Activated effector memory CD4-positive, alpha-beta T cell treated with anti-CD3 and anti-CD28 coated beads, Interleukin-2, amount 50 U/mL, for 16 hours (primary cell): ENCODE measurements around the gene CLIC5.

Experiments
- DNase-seq: peaks from one replicate; pipeline ENCODE4 v3.0.0-alpha.2; 2020

CLIC5 gene

DNA sequence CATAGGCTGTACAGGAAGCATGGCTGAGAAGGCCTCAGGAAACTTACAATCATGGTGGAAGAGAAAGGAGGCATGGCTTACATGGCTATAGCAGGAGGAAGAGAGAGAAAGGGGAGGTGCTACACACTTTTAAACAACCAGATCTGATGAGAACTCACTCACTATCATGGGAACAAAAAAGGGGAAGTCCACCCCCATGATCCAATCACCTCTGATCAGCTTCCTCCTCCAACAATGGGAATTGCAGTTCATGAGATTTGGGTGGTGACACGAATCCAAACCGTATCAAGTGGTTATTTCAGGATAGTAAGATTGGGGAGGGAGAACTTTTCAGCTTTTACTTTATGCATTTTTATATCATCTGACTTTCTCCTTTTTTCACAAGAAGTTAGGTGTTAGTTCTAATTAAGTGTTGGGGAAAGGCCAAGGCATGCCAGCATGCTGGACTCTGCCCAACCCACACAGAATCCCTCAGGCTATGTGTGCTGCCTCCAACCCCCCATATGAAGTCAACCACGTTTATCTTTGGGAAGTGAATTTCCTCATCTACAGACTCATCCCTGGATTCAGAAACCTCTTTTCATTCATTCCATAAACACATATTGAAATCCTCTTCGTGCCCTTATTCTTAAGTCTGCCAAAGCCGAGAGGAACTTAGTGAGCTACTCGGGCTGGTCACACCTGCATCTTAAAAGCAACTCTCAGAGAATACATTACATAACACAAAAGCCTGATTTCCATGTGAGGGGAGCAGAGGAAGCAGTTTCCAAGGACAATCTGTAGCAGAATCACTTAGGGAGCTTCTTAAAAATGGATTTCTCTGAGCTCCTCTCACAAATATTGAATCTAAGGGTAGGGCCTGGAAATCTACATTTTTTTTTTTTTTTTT is 16.7 kb upstream of the CLIC5 start:
- DNase-seq, result no peak

DNA sequence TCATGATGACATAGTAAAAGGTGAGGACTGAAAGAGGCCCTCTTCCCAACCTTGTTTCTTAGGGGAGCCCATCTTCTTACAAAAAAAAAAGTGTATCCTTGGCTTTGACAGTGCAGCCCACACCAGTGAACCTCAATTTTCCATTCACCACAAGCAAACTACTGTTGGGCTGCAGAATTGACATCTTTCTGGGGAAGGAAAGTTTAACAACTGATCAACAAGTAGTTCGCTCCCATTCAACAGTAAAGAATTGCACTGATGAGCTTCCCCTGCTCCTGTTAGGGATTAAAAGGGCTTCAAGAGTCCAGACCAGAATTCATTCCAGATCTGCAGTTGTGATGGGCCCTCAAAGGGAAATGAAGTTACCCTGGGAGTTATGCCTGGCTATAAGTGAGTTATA is 13.9 kb upstream of the CLIC5 start:
- no peak for DNase-seq

DNA sequence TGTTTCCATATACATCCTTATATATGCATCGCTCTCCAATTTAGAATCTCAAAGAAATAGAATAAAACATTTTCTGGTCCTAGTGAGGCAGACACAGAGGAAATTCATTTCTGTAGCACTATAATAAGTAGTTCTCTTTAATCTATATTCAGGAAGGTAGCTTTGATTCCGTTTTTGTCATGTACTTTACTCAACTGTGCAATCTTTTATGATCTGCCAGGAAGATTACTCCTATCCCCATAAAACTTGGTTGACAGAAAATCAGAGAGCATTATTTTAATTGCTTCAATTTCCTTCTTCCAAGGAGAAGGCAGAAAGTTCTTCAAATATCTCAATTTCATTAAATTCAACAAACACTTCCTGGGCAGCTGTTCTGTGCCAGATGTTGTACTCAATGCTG is 10.6 kb upstream of the CLIC5 start:
- no peak for DNase-seq

DNA sequence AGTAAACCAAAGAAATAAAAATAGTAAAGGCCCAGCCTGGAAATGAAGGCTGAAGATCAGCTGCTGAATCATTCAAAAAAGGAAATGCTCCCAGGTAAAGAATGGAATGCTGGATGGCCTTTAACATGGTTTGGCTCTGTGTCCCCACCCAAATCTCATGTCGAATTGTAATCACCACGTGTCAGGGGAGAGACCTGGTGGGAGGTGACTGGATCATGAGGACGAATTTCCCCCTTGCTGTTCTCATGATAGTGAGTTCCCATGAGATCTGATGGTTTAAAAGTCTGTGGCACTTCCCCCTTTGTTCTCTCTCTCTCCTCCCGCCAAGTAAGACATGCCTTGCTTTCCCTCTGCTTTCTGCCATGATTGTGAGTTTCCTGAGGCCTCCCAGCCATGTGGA is 9.9 kb upstream of the CLIC5 start:
- no peak for DNase-seq

DNA sequence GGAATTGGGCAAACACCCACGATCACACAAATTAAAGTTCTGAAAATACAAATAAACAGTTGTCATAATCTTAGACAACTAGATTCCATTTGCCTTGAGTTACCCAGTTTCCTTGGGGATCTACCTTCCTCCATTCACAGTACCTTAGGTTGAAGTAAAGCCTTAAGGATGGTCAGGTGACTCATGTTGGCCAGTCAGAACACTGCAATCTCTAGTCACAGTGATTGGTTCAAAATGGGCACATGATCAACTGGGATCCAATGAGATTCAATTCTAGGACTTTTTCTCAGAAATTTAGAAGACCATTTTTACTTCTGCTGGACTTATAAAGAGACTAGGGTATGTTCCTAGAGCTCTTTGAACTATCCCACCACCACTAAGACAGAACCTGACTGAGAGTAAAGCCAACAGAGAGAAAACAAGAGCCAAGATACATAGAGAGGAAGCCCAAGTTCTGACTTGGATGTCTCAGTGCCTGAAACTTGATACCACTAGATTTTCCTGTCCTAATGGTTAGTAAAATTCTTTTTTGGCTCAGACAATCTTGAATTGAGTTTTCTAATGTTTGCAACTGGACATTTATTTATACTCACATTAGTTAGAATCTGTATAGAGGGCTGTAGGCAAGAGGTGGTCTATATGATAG is 8.6 kb upstream of the CLIC5 start:
- DNase-seq, result no peak

DNA sequence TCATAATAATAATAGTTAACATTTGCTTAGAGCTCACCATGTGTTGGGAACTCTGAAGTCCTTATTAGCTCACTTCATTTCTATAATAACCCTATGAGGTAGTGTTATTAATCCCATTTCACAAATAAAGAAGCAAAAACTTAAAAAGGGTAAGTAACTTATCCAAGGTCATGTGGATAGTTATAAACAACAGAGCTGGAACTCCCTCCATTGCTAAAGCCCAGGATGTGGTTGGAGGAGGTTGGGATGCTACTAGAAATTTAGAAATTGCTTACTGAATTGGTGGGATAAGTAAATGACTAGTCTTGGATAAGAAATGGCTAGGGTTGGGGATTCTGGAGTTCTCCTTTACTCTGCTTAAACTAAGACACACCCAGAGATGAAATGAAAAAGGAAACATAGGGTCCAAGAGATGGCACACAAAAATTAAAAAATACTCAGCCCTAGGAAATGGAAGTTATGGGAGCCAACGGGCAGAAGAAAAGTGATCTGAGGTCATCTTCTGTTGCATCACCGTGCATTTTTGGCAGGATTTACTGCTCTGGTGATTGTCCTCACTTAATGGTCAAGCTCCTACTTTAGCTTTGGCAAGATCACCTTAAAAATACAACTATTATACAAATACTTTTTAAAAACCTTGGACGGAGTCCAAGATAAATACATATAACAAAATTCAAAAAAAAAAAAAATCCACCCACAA is 7.7 kb upstream of the CLIC5 start:
- no peak for DNase-seq

DNA sequence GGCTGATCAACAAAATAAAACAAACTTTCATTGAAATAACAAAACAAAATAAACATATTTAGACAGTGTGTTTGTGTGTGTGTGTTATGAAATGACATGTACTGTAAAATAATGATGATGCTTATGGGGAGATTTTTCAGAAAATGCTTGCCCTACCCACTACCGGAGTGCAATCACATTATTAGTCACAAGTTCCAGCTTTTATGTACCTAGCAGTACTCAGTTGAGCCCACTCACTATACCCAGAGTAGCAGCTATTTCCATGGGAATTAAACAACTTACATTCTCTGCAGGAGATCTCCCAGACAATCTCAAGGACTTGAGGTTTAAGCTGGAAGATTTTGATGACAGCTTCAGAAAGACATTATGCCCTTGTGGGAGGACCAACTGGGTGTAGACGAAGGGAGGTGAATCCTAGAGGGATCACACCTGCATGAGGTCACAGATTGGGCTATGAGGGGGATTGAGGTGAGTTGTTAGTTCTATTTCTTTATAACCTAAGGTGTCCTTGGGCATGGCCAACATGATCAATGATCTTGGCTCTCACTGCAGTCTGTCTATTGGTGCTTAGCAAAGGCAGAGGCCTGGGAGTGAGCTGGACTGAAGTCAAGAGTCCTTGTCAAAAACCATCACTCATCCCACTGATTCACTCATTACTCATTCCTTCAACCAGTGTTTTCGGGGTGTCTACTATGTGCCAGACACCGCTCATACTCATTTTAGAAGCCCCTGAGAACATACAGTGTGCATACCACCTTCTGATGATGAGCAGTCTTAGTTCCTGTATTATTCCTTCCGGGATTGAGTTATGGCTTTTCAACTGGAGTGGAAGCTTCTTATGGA is 6.7 kb upstream of the CLIC5 start:
- DNase-seq, result no peak

DNA sequence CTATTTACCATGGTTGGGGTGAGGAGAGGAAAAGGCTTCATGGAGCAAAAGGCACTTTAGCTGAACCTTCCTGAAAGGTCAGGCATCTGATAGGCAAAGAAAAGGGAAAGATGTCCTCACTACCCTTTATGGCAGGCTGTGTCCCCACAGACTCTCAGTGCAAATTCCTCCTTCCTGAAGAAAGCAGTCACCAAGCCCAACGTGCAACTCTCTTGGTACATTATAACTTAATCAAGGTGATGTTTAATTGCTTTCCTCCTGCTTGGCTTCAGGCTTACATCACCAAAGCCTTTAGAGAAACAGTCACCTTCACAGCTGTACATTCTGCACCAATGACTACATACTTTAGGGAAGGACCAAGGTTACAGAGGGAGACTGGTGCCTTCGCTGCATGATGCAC is 2.1 kb upstream of the CLIC5 start:
- no peak for DNase-seq

DNA sequence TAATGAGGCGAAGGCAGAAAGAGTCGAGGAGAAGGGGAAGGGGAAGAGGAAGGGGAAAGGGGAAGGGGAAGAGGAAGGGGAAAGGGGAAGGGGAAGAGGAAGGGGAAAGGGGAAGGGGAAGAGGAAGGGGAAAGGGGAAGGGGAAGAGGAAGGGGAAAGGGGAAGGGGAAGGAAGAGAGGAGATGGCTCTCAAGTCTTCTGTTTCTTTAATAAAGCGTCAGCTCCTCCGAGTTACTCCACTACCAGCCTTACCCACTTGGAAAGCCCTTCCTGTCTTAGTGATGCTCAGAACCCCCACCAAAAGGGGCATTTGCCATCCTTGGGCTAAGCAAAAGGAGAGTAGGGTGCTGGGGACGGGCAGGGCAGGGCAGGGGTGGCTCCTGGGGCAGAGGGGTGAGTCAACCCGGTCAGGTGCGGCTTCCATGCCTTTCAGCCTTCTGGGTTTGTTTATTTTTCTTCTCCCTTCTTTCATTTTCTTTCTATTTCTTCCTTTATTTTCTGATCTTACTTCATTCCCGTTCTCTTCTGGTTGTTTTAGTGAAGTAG is 476 bp upstream of the CLIC5 start:
- DNase-seq, result no peak

DNA sequence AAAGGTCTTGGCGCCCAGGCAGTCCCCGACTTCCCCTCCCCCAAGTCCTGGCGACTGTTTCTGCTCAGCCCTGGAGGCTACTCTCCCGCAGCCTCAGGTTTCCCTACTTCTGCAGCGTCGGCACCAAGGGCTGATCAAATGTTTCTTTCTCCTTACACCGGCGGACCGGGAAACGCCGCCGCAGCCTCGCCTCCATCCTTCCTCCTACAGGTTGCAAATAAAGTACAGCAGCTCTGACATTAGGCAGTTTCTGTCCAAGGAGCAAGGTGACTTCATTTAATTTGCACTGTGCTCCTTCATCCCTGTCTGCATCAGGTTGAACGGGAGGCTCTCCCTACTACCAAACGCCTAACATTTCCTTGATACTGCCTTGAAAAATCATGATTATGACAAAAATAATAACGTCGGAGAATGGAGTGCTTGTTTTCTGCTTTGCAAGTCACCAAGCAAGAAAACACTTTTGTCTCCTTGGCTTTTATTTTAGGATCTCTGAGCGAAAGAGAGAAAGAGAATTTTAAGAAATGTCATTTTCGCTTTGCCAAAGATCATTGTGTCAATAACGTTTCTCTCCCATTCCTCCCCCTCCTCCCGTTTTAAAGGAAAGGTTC is 1.0 kb downstream of the CLIC5 start:
- peak; percentile 77 for DNase-seq

DNA sequence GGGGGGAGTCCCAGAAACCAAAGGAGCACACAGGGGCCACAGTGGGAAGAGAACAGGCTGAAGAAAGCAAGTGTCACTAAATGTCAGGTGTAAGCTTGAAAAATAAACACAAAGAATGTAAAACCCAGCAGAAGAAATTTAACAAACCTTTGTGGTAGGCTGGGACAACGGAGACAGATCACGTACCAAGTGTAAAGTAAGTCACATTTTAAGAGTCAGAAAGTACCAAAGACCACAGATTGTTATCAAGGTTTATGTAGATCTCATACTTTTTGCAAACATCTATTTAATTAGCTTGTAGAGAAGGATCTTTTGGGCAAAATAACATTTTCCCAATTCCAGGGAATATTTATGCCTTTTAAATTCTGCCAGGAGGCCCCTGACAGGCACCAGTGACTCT is 1.6 kb downstream of the CLIC5 start:
- no peak for DNase-seq

DNA sequence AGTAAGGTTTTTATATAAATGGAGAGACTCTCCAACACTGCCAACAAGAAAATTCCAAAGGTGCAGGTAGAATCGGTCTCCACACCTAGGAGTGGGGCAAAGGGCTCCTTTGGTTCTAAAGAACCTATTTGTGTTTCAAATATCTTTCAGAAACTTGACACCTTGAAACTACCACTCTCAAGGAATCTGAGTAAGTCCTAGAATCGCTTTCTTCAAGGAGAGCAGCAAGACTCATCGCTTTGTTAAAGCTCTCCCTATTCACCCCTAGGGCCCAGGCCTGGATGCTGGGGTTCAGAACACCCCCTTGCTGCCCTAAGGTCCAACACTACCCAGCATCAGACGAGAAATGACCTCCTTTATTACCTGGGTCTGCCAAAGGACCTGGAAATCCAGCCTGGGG is 2.0 kb downstream of the CLIC5 start:
- no peak for DNase-seq

DNA sequence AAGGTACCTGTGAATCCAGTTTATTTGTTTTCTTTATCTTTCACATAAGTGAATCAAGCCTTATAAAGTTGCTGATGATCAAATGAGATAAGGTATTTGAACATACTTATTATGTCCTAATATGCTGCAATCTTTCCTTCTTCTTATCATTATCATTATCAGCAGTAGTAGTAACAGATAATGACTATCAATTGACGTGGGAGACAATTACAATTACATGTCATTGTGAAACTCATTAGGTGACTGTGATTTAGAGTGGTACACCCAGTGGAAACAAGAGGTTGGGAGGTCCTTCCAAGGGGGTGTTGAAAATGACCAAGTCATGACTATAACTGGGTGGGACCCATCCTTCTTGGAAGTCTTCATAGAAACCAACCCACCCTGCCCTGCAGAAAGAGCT is 2.8 kb downstream of the CLIC5 start:
- DNase-seq, result no peak

DNA sequence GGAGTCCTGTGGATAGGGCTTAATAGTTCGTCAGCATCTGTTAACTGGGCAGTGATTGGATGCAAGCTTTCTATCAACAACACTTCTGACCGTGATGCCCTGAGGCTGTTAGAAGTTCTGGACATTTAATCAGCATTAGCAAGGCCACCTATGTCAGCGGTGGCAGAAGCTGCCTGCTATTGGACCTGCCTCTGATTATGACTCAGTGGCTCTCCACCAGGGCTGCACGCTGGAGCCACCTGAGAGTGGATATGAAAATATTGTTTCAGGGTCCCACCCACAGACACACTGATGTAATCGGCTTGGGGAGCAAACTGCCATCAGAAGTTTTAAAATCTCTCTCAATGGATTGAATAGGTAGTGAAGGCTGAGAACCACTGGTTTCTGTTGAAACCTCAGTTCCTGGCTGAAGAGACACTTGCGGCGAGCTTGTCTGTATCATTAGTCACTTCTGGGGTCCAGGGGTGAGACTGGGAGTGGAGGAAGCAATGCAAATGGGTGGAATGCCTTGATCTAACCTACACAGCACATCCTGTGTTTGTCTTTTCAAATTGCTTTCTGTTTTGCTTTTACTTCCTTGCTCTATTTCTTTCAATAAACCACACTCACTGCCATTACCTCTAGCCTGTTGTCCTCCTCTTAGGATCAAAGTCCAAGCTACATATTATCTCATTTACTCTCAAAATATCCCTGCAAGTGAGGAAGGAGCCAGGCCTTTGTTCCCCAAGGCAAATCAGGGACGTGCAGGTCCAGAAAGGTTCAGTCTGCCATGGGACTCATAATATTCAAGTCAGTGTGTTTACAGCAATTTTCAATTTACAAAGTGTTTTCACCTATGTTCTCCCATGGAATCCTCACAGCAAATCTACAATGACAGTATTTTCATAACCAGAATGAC is 4.2 kb downstream of the CLIC5 start:
- DNase-seq, result peak; percentile 84

DNA sequence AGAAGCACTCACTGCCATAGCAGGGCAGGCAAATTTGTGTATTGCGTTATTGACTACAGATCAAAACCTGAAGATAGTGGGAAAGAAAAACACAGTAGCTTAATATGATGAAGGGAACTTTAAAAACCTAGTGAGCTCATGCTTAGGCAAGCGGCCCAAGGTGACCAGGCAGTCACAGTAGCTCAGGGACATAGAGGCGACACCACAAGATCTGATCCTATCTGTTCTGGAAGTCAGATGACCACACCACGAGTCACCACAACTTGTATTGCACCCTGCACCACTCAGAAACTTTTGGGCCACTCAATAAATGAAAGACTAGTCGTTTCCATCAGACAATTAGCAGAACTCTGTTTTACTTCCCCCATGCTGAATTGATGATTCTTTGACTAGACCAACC is 4.9 kb downstream of the CLIC5 start:
- no peak for DNase-seq

DNA sequence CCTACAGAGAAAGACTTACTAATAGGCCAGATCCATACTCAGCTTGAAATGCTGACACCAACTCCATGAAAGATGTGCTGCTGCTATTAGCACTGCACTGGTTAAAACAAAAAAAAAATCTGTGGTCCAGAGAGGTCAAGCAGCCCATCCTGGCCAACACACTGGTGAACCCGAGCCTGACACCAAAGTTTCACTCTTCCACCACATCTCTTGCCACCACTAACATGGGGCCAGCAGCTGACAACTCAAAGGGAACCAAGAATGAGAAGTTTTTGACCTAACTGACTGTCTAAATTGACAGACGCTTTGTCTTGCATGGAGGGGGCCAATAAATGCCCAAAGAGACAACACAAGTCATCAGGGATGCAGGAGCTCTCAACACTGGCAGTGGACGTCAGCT is 5.4 kb downstream of the CLIC5 start:
- no peak for DNase-seq

DNA sequence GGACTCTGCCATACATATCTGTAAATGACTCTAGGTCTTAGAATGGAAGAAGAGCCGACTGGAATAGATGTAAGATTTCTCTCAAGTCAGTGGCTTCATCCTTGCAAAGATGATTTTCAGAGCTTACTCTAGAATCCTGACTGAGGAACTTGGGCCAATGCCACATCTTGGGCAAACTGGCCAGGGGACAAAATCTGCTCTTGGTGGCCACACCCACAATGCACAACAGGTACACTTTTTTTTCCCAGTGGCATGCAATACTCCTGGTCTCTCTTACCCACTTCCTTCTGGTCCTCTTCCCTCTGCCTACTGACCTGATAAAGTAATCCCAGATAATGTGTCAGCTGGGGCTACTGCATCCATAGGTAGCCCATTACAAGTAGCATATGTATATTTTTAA is 13.4 kb downstream of the CLIC5 start:
- no peak for DNase-seq

DNA sequence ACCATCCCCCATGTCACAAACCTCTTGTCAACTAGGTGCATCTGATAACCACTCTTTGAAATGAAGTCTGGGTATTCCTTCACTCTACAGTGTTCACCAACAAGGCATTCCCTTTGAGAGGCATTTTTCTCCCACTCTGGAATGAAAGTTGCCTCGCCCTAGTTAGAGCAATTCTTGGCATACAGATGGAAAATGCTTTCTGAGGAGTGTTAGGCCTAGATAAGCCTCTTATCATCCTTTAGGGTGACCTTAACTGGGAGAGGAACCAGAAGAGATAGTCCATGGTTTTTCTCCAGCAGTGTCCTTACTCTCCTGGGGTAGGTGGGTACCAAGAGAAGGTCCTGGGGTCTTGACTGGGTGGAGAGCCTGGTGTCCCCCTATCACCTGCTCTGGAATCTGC is 14.8 kb downstream of the CLIC5 start:
- DNase-seq, result no peak

DNA sequence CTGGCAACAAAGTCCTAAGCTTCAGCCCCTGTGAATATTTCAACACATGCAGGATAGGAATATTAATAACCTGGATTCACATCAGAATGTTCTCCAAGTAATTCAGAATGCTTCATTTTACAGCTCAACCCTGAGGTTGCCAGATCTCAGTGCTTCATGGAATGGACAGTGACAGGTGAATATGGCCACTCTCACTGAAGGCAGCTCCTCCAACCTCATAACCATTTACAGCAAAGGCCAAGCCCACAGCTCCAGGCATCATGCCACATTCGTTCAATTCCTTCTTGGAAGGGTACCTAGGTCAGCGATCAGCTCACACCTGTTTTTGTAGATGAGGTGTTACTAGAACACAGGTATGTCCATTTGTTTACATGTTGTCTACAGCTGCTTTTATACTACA is 17.1 kb downstream of the CLIC5 start:
- no peak for DNase-seq

DNA sequence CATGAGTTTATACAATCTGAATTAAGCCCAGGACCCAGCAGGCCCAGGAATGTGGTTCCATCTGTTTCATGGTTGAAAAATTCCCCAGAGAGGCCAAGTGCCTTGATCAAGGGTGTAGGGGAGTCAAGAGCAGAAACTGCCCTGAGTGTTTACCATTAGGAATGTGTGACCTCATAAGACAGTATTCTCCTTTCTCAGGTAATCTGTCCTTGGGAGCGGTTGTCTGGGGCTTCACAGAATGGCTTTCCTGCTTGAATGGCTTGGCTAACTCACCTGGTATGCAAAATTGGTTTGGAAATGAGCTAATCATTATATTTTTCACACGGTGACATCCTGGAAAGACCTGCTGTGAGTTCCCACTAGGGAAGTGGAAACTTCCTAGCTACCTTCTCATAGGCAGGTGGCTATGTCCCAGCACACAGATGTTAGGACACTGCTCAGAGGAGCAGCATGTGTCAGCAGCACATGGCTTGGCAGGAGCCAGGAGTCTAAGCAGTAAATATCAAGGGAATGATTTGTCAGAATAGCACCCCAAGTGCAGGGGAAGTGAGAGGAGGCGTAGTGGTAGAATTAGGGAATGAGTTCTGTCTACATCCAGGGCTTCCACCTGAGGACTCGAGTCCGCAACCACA is 17.7 kb downstream of the CLIC5 start:
- no peak for DNase-seq

DNA sequence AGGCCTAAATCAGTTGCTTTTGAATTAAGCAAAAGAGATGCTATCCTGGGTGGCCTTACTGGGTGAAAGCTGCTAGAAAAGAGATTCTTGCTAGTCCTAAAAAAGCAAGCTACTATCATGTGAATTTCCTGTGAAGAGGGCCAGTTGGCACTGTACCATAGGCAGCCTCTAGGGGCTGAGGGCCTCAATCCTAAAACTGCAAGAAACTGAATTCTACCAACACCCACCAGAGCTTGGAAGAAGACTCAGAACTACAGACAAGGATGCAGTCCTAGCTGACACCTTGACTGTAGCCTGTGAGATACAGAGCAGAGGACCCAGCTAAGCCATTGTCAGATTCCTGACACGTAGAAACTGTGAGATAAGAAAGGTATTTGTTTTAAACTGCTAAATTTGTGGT is 24.5 kb downstream of the CLIC5 start:
- no peak for DNase-seq
